CD14-positive monocyte (primary cell): ENCODE measurements around the gene GNAS-AS1. TPM values are rescaled to one million over a fixed set of nuclear protein-coding genes. Genes with fewer than 3 reads are reported as not detected.
"Not testable (repeated sequence)": the region's sequence is repeated elsewhere in the genome, so short reads cannot be mapped to it uniquely, and the experiment has no call there.

Source experiments
- DNase-seq, 3 donors: peaks; one replicate each; pipeline ENCODE4 v3.0.0-alpha.2; 2011 to 2022
- H2AFZ ChIP-seq: 2 replicates; pipeline ENCODE4 v1.6.0; 2012; ENCODE audit warnings: mild to moderate bottlenecking, low read depth, low read length, inconsistent platforms; ENCODE audit not compliant: insufficient read depth, poor library complexity, severe bottlenecking
- H3K27ac ChIP-seq, 2 donors: 1 replicate in 1 of 2; 2 replicates in 1 of 2; pipeline ENCODE4 v1.5.1; 2012 to 2013; ENCODE audit warnings: low read length in 2 of 2, control low read depth in 1 of 2, inconsistent platforms in 1 of 2, low read depth in 1 of 2, mild to moderate bottlenecking in 1 of 2
- H3K27me3 ChIP-seq, 2 donors: one replicate each; pipeline versions ENCODE4 v1.6.0 to v1.6.1; 2011 to 2013; ENCODE audit warnings: low read length in 2 of 2; ENCODE audit not compliant: control insufficient read depth in 2 of 2, insufficient read depth in 2 of 2
- H3K36me3 ChIP-seq, 2 donors: replicated peaks in 1 of 2; 1 replicate in 1 of 2; 2 replicates in 1 of 2; pipeline versions ENCODE4 v1.5.1 to v1.6.1; 2012 to 2013; ENCODE audit warnings: low read length in 2 of 2, control low read depth in 1 of 2, inconsistent platforms in 1 of 2, mild to moderate bottlenecking in 1 of 2; ENCODE audit not compliant: insufficient read depth in 2 of 2, control insufficient read depth in 1 of 2
- H3K4me1 ChIP-seq, 2 donors: 1 replicate in 1 of 2; 2 replicates in 1 of 2; pipeline versions ENCODE4 v1.5.1 to v1.6.1; 2012 to 2013; ENCODE audit warnings: low read length in 2 of 2, control low read depth in 1 of 2, inconsistent platforms in 1 of 2, mild to moderate bottlenecking in 1 of 2, moderate library complexity in 1 of 2; ENCODE audit not compliant: insufficient read depth in 2 of 2, control insufficient read depth in 1 of 2
- H3K4me2 ChIP-seq: replicated peaks from 2 replicates; pipeline ENCODE3; 2012; ENCODE audit warnings: low read length, moderate library complexity, mild to moderate bottlenecking; ENCODE audit not compliant: poor library complexity, severe bottlenecking; ENCODE audit errors: extremely low read depth
- H3K4me3 ChIP-seq, 3 experiments: fragments of 200-600 bp in 1 of 3; sonication (generic) in 1 of 3; replicated peaks in 1 of 3; 1 replicate in 2 of 3; 2 replicates in 1 of 3; pipeline ENCODE4 v1.5.1; 2011 to 2013; ENCODE audit warnings: low read length in 3 of 3, mild to moderate bottlenecking in 3 of 3, control low read depth in 2 of 3, low read depth in 2 of 3, inconsistent platforms in 1 of 3, moderate library complexity in 1 of 3
- H3K79me2 ChIP-seq: 2 replicates; pipeline ENCODE4 v1.6.0; 2012; ENCODE audit warnings: mild to moderate bottlenecking, control low read depth, inconsistent platforms, low read length, moderate library complexity; ENCODE audit not compliant: insufficient read depth
- H3K9ac ChIP-seq: 2 replicates; pipeline ENCODE4 v1.6.0; 2017; ENCODE audit warnings: low read length, mild to moderate bottlenecking; ENCODE audit not compliant: insufficient read depth, poor library complexity, severe bottlenecking
- H3K9me3 ChIP-seq, 2 donors: replicated peaks in 1 of 2; 1 replicate in 1 of 2; 2 replicates in 1 of 2; pipeline versions ENCODE4 v1.5.1 to v1.6.1; 2012 to 2013; ENCODE audit warnings: low read length in 2 of 2, control low read depth in 1 of 2; ENCODE audit not compliant: control insufficient read depth in 1 of 2, insufficient read depth in 1 of 2
- H4K20me1 ChIP-seq: 2 replicates; pipeline ENCODE4 v1.6.0; 2012; ENCODE audit warnings: mild to moderate bottlenecking, low read length, control low read depth, moderate library complexity; ENCODE audit not compliant: insufficient read depth
- H3K27ac Mint-ChIP-seq, 7 donors: one replicate each; pipeline ENCODE4 v1.8.0; 2020; ENCODE audit warnings: mild to moderate bottlenecking in 7 of 7, mixed read lengths in 7 of 7, moderate library complexity in 6 of 7, inconsistent platforms in 2 of 7
- H3K27me3 Mint-ChIP-seq, 3 donors: one replicate each; pipeline ENCODE4 v1.8.0; 2021 to 2022; ENCODE audit warnings: low read depth in 3 of 3, mild to moderate bottlenecking in 3 of 3, mixed read lengths in 3 of 3, moderate library complexity in 3 of 3, inconsistent platforms in 1 of 3
- H3K36me3 Mint-ChIP-seq, 2 donors: one replicate each; pipeline ENCODE4 v1.8.0; 2020; ENCODE audit warnings: mixed read lengths in 2 of 2, inconsistent platforms in 1 of 2, mild to moderate bottlenecking in 1 of 2
- H3K4me1 Mint-ChIP-seq: one replicate; pipeline ENCODE4 v1.8.0; 2020; ENCODE audit warnings: mild to moderate bottlenecking, mixed read lengths
- H3K4me3 Mint-ChIP-seq, 2 donors: one replicate each; pipeline ENCODE4 v1.8.0; 2020; ENCODE audit warnings: mild to moderate bottlenecking in 2 of 2, mixed read lengths in 2 of 2, moderate library complexity in 1 of 2
- H3K9me3 Mint-ChIP-seq, 7 donors: one replicate each; pipeline ENCODE4 v1.8.0; 2020 to 2022; ENCODE audit warnings: mixed read lengths in 7 of 7, mild to moderate bottlenecking in 6 of 7, moderate library complexity in 6 of 7, inconsistent platforms in 2 of 7
- CTCF ChIP-seq: fragments of 200-600 bp; IDR thresholded peaks from one replicate; pipeline ENCODE4 v1.8.0; 2022; ENCODE audit warnings: antibody characterized with exemption, mild to moderate bottlenecking
- WGBS: methylation state at CpG from one replicate; pipeline ENCODE4 v1.1.5; 2013; ENCODE audit warnings: missing lambda C conversion rate; ENCODE audit not compliant: insufficient coverage; 5-methylcytosine and 5-hydroxymethylcytosine counted together
- intact Hi-C, 2 donors: fragments of 100-400 bp; cut with micrococcal nuclease; formaldehyde crosslinking; loops; one replicate each; pipeline versions ENCODE4 v1.15.0 to v1.15.1; 2023
- polyA plus RNA-seq, 3 donors: library from polyadenylated mRNA; depleted of rRNA in 1 of 3; unstranded in 2 of 3; stranded (reverse) in 1 of 3; fragments of 300-500 nt in 2 of 3; fragments of >200 nt in 1 of 3; fragmentation: Illumina TruSeq in 2 of 3; gene quantifications; 1 replicate in 2 of 3; 2 replicates in 1 of 3; pipeline ENCODE4 v1.2.3, GENCODE V29; 2012 to 2021

The GNAS-AS1 gene
- polyA plus RNA-seq, 3 donors = not detected

DNA sequence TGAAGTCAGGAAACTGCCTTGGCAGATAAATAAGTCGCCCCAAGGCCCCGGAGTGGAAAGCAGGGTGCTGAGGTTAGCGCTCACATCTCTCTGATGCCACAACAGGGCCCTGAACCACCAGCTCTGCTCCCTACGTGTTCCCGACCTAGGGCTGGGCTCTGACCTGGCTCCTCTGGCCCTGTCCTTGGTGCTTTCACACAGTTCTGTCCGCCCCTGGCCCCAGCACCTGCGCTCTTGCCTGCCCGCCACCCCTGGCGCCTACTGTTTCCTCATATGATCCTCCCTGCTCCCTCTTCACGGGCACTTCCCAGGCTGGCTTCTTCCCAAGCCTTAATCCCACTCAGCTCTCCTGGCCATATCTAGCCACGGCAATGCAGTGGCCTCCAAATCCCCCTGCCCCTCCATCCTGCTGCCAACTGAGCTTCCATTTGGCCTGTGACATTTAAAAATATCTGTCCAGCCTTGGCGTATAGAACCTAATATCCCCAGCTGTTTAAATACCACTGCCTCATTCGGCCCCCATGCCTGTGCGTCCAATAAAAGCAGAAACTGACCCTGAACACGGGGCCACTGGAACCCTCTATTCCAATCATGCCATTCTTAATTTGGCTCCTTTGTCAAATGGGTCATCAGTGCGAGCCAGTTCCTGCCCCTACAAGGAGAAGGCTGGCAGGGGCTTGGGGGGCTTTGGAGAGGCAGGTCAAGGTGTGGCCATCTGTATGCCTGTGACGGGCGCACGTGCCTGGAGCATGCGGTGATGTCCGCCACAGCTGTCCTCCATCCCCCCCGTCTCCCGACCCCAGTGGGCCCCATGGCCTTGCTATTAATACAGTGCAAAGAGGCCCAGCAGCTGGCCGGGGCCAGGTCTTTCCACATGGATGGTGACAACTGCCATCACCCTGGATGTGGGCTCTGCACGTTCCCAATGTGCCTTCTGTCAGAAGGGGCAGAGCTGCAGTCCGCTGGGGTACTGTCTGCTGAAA lies 27.7 kb downstream of the GNAS-AS1 start:
- no peak overlapping the region for H3K27ac Mint-ChIP-seq
- DNase-seq = no peak

DNA sequence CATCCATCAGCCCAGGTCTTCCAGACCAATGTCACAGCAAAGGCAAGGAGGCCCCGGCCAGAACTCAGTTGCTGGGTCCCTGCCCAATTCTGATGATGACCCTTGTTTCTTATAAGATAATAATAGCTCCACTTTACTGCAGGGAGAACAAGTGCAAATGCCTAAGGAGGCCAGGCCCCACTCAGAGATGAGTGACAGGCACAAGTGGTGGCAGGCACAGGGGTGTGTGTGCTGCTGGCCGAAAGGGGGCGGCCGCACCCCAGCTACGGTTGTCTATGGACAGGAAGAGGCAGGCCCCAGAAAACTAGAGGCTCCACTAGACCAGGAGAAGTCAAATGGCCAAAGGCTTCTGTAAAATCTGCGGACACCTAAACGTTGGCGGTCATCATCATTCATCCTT lies 28.6 kb downstream of the GNAS-AS1 start:
- peaks cover 4 to 8% (median 5%) of the 10 kb centered on the region in 3 donors for H3K27me3 Mint-ChIP-seq
- Histone ChIP-seq H2AFZ (no peak overlapping the region), H3K4me1 (no peaks in the 10 kb centered on the region), H3K79me2 (no peaks in the 10 kb centered on the region), H3K27me3 (no peaks in the 10 kb centered on the region), H3K9ac (no peak overlapping the region), H3K27ac (no peak overlapping the region), H3K36me3 (no peaks in the 10 kb centered on the region), H3K4me3 (no peak overlapping the region), H4K20me1 (no peaks in the 10 kb centered on the region), H3K9me3 (peaks cover 0 to 4% of the 10 kb centered on the region in 2 donors), H3K4me2 (no peak overlapping the region)
- DNase-seq = no peak
- no peak overlapping the region for H3K4me3 Mint-ChIP-seq
- WGBS = 94% methylated on average over 6 of the region's 8 CpGs
- no peak for TF ChIP-seq CTCF
- no peaks in the 10 kb centered on the region for H3K36me3 Mint-ChIP-seq
- H3K4me1 Mint-ChIP-seq = no peaks in the 10 kb centered on the region
- intact Hi-C loops = no loop called here
- peaks cover 2 to 14% (median 6%) of the 10 kb centered on the region in 7 donors for H3K9me3 Mint-ChIP-seq
- no peak overlapping the region for H3K27ac Mint-ChIP-seq

More for the DNA sequence above, 27.7 kb downstream of the GNAS-AS1 start:
- no peaks in the 10 kb centered on the region for H3K27me3 ChIP-seq
- Mint-ChIP-seq H3K4me3 (no peak overlapping the region), H3K36me3 (no peaks in the 10 kb centered on the region), H3K9me3 (peaks cover 2 to 14% (median 6%) of the 10 kb centered on the region in 7 donors), H3K4me1 (no peaks in the 10 kb centered on the region), H3K27me3 (peaks cover 4 to 10% (median 8%) of the 10 kb centered on the region in 3 donors)
- H3K4me1 ChIP-seq = no peaks in the 10 kb centered on the region
- no peak overlapping the region for H3K4me2 ChIP-seq
- no peak overlapping the region for H3K9ac ChIP-seq
- no peak for TF ChIP-seq CTCF
- peaks cover 0 to 4% of the 10 kb centered on the region in 2 donors for H3K9me3 ChIP-seq
- H3K27ac ChIP-seq = no peak overlapping the region
- no peaks in the 10 kb centered on the region for H3K36me3 ChIP-seq
- intact Hi-C loops = no loop called here
- H2AFZ ChIP-seq = no peak overlapping the region
- WGBS = 96% methylated on average over 25 of the region's 26 CpGs
- H4K20me1 ChIP-seq = no peaks in the 10 kb centered on the region
- no peaks in the 10 kb centered on the region for H3K79me2 ChIP-seq
- H3K4me3 ChIP-seq = no peak overlapping the region

DNA sequence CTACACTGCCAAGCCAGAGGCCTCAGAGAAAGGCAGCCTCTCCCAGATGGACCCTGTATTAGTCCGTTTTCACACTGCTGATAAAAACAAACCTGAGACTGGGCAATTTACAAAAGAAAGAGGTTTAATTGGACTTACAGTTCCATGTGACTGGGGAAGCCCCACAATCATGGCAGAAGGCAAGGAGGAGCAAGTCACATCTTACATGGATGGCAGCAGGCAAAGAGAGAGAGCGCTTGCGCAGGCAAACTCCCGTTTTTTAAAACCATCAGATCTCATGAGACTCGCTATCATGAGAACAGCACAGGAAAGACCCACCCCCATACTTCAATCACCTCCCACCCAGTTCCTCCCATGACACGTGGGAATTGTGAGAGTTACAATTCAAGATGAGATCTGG lies 30.2 kb downstream of the GNAS-AS1 start:
- not testable (repeated sequence) for H3K4me1 Mint-ChIP-seq

More for the DNA sequence above, 30.2 kb downstream of the GNAS-AS1 start:
- Mint-ChIP-seq H3K27me3 (peaks cover 2 to 16% (median 7%) of the 10 kb centered on the region in 3 donors), H3K9me3 (peaks cover 2 to 11% (median 6%) of the 10 kb centered on the region in 7 donors)
- H2AFZ ChIP-seq, H3K27ac ChIP-seq, H3K4me2 ChIP-seq, H3K36me3 ChIP-seq, DNase-seq, H3K9ac ChIP-seq, H3K9me3 ChIP-seq, H3K4me3 Mint-ChIP-seq, H3K27me3 ChIP-seq, H4K20me1 ChIP-seq, H3K36me3 Mint-ChIP-seq, H3K4me3 ChIP-seq, H3K27ac Mint-ChIP-seq, H3K4me1 ChIP-seq, intact Hi-C loops, H3K79me2 ChIP-seq: not testable (repeated sequence)
- WGBS = 90% methylated on average over 2 of the region's 6 CpGs
